ENCODE results near the gene ST6GALNAC5.
A peak's percentile ranks its signal among the peaks of the same experiment; 100 is the strongest.
"Not testable (repeated sequence)": the region's sequence is repeated elsewhere in the genome, so short reads cannot be mapped to it uniquely, and the experiment has no call there.

ST6GALNAC5 gene

DNA sequence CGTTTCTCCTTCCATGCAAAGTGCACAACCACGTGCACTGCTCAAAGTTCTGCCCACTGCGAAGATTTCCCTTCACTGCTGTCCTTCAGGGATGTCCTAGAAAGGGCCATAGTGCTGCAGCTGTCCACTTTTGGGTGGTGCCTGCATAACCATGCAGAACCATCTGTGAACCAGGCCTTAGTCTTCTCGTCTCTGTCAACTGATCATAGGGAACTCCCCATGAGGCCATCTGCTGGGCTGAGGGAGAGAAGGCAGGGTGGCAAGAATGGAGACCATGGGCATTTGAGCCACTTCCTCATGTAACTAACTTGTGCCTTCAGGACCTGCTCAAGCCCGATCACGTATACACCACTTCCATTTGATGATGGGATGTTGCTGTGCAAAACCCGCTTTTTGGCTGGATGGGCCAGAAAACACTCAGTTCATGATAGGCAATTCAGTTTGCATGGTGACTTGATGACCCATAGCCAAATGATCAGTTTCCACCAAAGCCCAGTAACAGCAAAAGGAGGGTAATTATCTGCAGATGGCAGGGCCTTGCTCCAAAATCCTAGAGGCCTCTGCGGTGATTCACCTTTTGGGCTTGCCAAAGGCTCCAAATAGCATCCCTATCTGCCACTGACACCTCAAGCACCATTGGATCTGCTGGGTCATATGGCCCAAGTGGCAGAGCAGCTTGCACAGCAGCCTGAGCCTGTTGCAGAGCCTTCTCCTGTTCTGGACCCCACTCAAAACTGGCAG is 9.5 kb downstream of the ST6GALNAC5 start:
- no peak for TF ChIP-seq ZFX (IDR thresholded peaks at IDR 0.05)
- TF ChIP-seq, protein P1, sequence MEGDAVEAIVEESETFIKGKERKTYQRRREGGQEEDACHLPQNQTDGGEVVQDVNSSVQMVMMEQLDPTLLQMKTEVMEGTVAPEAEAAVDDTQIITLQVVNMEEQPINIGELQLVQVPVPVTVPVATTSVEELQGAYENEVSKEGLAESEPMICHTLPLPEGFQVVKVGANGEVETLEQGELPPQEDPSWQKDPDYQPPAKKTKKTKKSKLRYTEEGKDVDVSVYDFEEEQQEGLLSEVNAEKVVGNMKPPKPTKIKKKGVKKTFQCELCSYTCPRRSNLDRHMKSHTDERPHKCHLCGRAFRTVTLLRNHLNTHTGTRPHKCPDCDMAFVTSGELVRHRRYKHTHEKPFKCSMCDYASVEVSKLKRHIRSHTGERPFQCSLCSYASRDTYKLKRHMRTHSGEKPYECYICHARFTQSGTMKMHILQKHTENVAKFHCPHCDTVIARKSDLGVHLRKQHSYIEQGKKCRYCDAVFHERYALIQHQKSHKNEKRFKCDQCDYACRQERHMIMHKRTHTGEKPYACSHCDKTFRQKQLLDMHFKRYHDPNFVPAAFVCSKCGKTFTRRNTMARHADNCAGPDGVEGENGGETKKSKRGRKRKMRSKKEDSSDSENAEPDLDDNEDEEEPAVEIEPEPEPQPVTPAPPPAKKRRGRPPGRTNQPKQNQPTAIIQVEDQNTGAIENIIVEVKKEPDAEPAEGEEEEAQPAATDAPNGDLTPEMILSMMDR (conservative IDR thresholded peaks at IDR 0.05): no peak

DNA sequence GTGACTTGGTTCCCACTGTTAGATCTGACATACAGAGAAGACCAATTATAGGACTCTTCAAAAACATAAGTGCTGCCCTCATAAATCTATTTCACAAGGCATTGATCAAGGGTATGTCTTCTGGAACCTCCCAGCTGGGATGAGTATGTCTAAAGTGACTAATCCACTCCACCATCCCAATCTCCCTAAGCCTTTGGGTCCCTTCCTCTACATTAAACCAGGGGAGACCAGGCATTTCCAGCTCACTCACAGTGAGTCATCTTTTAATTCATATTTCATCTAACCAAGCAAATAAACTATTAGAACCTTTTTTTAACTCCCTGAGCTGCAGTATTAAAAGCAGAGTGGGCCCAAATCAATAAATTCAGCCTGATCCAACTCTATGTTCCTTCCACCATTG is 11.7 kb downstream of the ST6GALNAC5 start:
- H3K27ac ChIP-seq: not testable (repeated sequence)

More for the DNA sequence above, 9.5 kb downstream of the ST6GALNAC5 start:
- H3K27ac ChIP-seq: no peak overlapping the region

DNA sequence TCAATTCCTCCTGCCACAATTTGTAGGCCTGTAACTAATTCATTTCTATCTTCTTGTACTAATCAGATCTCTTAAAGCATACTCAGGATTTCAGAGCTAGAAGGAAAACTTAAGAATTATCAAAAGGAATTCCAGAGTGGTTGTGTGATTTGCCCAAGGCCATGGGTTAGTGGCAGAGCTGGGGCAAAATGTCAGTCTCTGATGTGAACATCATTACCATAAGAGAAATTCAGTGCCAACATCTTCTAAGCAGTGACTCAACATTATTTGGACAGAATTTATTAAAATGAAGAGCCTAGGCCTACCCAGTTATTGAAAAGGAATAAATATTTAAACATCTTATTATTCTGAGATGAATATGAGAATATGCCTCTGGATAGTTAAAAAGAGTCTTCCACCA is 14.5 kb downstream of the ST6GALNAC5 start:
- no peak for TF ChIP-seq ZFX (IDR thresholded peaks at IDR 0.05)
- TF ChIP-seq, protein P1 (conservative IDR thresholded peaks at IDR 0.05): no peak

DNA sequence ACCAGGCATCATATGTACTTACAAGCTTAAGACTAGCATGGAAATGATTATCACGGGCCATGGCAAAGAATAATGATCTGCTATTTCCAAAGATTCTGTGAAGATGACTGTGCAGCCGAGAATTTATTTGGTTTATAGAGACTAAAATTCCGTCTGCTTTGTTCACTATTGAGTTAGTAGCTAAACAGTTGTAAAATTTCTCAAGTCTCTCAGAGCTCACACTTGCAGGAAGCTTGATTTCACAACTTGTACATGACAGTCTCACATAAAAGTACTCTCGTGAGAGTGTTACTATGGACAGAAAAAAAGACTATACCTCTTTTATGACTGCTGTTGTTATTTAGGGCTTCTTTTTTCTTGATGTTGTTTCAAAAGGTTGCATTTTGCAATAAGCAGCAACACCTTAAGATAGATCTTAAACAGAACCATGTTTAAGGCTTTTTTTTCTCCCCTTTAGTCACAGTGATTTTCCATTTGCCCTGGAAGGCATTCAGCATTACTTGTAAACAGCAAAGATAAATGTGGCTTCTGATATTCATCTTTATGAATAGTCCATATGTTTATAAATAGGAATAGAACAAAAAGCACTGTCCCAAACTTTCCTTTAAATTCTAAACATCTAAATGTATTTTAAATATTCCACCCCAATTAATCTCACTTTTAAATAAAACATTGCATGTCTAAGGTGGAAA is 24.8 kb downstream of the ST6GALNAC5 start:
- H3K27ac ChIP-seq: no peak overlapping the region
- TF ChIP-seq ZFX (IDR thresholded peaks at IDR 0.05): no peak
- TF ChIP-seq, protein P1 (conservative IDR thresholded peaks at IDR 0.05): no peak

More for the DNA sequence above, 14.5 kb downstream of the ST6GALNAC5 start:
- H3K27ac ChIP-seq: no peak overlapping the region

DNA sequence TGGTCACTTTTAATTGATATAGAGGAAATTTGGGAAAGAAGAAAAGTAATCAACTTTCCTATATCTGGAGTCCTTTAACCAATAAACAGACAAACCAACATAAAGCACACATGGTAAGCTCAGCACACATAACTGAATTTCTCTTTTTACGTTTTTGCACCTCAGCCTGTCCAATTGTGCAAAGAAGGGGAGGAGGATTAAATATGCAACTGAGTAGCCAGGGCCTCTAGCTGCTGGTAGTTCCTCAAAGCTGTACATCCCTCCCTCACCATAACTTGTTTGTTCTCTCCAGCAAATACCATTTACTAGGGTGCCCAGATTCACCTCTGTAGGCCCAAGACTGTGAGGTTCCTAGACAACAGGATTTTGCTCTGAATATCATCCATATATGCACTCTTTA is 25.4 kb downstream of the ST6GALNAC5 start:
- no peak overlapping the region for H3K27ac ChIP-seq
- TF ChIP-seq, protein P1 (conservative IDR thresholded peaks at IDR 0.05): no peak
- TF ChIP-seq ZFX (IDR thresholded peaks at IDR 0.05): no peak

DNA sequence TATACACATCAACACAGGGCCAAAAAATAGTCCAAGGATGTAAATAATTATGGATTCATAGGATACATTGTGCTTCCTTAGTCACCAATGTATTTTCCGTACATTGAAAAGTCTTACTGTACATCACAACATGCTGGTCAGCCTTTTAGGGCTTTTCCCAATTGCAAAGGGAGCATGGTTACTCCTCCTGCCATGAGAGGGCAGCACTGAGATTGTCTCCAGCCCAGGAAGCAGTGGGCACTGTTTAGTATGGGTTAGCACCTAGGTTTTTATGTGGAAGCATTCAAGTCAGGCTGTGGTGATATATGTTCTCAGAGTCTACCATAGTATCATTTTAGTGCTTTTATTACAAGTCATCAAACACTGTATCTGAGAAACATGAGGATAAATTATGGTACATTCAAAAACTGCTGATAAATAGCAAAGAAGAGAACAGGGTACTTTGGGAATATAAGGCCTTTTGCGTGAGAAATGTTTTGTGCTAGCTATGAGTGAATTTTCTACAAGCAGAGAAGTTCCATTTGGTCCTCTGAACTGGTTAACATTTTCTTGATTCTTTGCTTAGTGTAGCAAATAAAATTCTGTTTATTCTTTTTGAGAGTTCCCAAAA is 34.0 kb downstream of the ST6GALNAC5 start:
- H3K27ac ChIP-seq: no peak overlapping the region
- TF ChIP-seq, protein P1 (conservative IDR thresholded peaks at IDR 0.05): peak; percentile 93
- no peak for TF ChIP-seq ZFX (IDR thresholded peaks at IDR 0.05)

DNA sequence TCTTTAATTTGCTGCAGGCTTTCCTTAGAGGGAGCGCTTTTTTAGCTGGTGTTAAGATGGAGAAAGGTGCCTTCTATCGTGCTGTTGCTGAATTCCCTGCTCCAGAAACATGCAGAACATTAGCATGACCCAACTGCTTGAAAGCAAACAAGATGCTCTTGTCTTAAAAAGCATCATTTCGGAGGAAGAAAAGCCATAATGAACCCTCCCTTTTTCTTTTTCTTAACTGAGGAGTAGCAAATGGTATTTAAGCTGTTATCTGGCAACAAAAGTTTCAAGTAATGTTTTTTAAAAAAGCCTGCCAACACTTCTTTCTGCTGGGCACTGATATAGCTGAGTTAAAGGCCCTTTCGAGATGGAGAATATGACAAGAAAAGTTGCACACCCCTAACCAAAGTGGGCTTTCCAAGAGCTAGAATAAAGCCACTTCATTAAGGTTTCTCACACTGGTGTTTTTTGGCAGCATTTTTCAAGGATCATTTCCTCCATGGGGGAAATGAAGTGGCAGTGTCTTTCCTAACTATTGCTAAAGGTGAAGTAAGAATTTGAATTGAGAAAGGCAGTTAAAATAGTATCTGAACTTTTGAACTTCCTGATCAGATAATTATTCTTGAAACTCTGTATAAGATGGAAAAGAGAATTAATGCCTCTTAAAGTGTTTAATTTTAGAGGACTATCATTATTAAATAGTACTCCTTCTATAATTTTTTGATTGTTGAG is 38.8 kb downstream of the ST6GALNAC5 start:
- TF ChIP-seq ZFX (IDR thresholded peaks at IDR 0.05): no peak
- TF ChIP-seq, protein P1 (conservative IDR thresholded peaks at IDR 0.05): no peak
- H3K27ac ChIP-seq: no peak overlapping the region

Data from C4-2B (cell line).